GM23338 (cell line): ENCODE measurements around the gene COL20A1. TPM values are rescaled to one million over a fixed set of nuclear protein-coding genes. Genes with fewer than 3 reads are reported as not detected.

Source experiments
- ATAC-seq: fragments of 200-7000 bp; cut with Tn5 transposase; 3 replicates; pipeline ENCODE4 v1.9.1; 2020
- DNase-seq: peaks from one replicate; pipeline ENCODE4 v3.0.0-alpha.2; 2015; ENCODE audit warnings: low spot score
- H2AFZ ChIP-seq: fragments of 200-600 bp; sonication (generic); 2 replicates; pipeline ENCODE4 v1.8.0; 2016; ENCODE audit warnings: antibody characterized with exemption, mild to moderate bottlenecking, moderate library complexity
- H3F3A ChIP-seq: fragments of 200-600 bp; sonication (generic); replicated peaks from 2 replicates; pipeline ENCODE4 v1.8.0; 2017; ENCODE audit warnings: antibody characterized with exemption, mixed run types, low read depth
- H3K27ac ChIP-seq: fragments of 200-600 bp; sonication (generic); 2 replicates; pipeline ENCODE4 v1.6.1; 2016; ENCODE audit warnings: low read depth
- H3K27me3 ChIP-seq: fragments of 200-600 bp; sonication (generic); 2 replicates; pipeline ENCODE4 v1.8.0; 2016; ENCODE audit warnings: mild to moderate bottlenecking, mixed run types, moderate library complexity; ENCODE audit not compliant: insufficient read depth
- H3K36me3 ChIP-seq: fragments of 200-600 bp; sonication (generic); 2 replicates; pipeline ENCODE4 v1.8.0; 2016; ENCODE audit warnings: mild to moderate bottlenecking; ENCODE audit not compliant: insufficient read depth
- H3K4me1 ChIP-seq: fragments of 200-600 bp; sonication (generic); 2 replicates; pipeline ENCODE4 v1.8.0; 2016; ENCODE audit warnings: mild to moderate bottlenecking, moderate library complexity; ENCODE audit not compliant: insufficient read depth
- H3K4me2 ChIP-seq: fragments of 200-600 bp; sonication (generic); 2 replicates; pipeline ENCODE4 v1.7.1; 2017; ENCODE audit warnings: mixed run types
- H3K4me3 ChIP-seq: fragments of 200-600 bp; sonication (generic); 2 replicates; pipeline ENCODE4 v1.6.1; 2016; ENCODE audit warnings: mixed run types
- H3K79me2 ChIP-seq: fragments of 200-600 bp; sonication (generic); replicated peaks from 2 replicates; pipeline ENCODE4 v1.8.0; 2017; ENCODE audit warnings: mild to moderate bottlenecking; ENCODE audit not compliant: insufficient read depth
- H3K9me2 ChIP-seq: fragments of 200-600 bp; sonication (generic); 2 replicates; pipeline ENCODE4 v1.8.0; 2017; ENCODE audit not compliant: insufficient read depth
- H4K20me1 ChIP-seq: fragments of 200-600 bp; sonication (generic); replicated peaks from 2 replicates; pipeline ENCODE4 v1.8.0; 2017; ENCODE audit warnings: mild to moderate bottlenecking; ENCODE audit not compliant: insufficient read depth
- H3K27ac Mint-ChIP-seq: 2 replicates; pipeline ENCODE4 v1.8.0; 2020; ENCODE audit warnings: inconsistent platforms, mild to moderate bottlenecking, moderate library complexity, mixed read lengths
- H3K27me3 Mint-ChIP-seq: 3 replicates; pipeline ENCODE4 v1.8.0; 2022; ENCODE audit warnings: low read depth, mild to moderate bottlenecking, moderate library complexity, mixed read lengths, inconsistent platforms; ENCODE audit not compliant: insufficient read depth, poor library complexity
- H3K36me3 Mint-ChIP-seq: 3 replicates; pipeline ENCODE4 v1.8.0; 2021; ENCODE audit warnings: low read depth, mild to moderate bottlenecking, inconsistent platforms, moderate library complexity, mixed read lengths
- H3K4me1 Mint-ChIP-seq: 3 replicates; pipeline ENCODE4 v1.8.0; 2020; ENCODE audit warnings: mild to moderate bottlenecking, inconsistent platforms, mixed read lengths
- H3K4me3 Mint-ChIP-seq: 3 replicates; pipeline ENCODE4 v1.8.0; 2021; ENCODE audit warnings: moderate library complexity, mild to moderate bottlenecking, inconsistent platforms, mixed read lengths
- H3K9me3 Mint-ChIP-seq: 3 replicates; pipeline ENCODE4 v1.8.0; 2020; ENCODE audit warnings: moderate library complexity, mild to moderate bottlenecking, inconsistent platforms, mixed read lengths
- CREB1 ChIP-seq: fragments of 250-450 bp; sonication (Bioruptor Pico); IDR thresholded peaks from 2 replicates; pipeline ENCODE4 v1.5.0; 2020; ENCODE audit warnings: low read depth, mild to moderate bottlenecking, moderate library complexity
- EZH2 ChIP-seq: fragments of 200-600 bp; sonication (generic); IDR thresholded peaks from one replicate; pipeline ENCODE4 v1.8.0; 2017; ENCODE audit warnings: antibody characterized with exemption, mild to moderate bottlenecking, low read depth; ENCODE audit not compliant: unreplicated experiment
- EZH2phosphoT487 ChIP-seq: fragments of 200-600 bp; sonication (generic); IDR thresholded peaks from one replicate; pipeline ENCODE4 v1.8.1; 2018; ENCODE audit warnings: antibody characterized with exemption; ENCODE audit not compliant: unreplicated experiment
- STAT1 ChIP-seq: IDR thresholded peaks from one replicate; pipeline ENCODE4 v1.6.1; 2016; ENCODE audit warnings: antibody characterized with exemption; ENCODE audit not compliant: unreplicated experiment
- ZNF114 ChIP-seq: fragments of 250-450 bp; sonication (Bioruptor Pico); IDR thresholded peaks from 2 replicates; pipeline ENCODE4 v1.5.0; 2020; ENCODE audit warnings: mild to moderate bottlenecking, moderate library complexity
- ZNF331 ChIP-seq: fragments of 250-450 bp; sonication (Bioruptor Pico); IDR thresholded peaks from 2 replicates; pipeline ENCODE4 v1.5.0; 2020; ENCODE audit warnings: low read depth, mild to moderate bottlenecking, moderate library complexity
- polyA plus RNA-seq: library from polyadenylated mRNA; unstranded; fragments of >200 nt; fragmentation: Nextera tagmentation; extraction: Ambion mirVana; gene quantifications from 2 replicates; pipeline ENCODE4 v1.2.1, GENCODE V29; 2016
- total RNA-seq: library from RNA; depleted of rRNA; stranded (reverse); fragments of >200 nt; shearing (Covaris generic); gene quantifications from 2 replicates; pipeline ENCODE4 v1.2.3, GENCODE V29; 2014
- TF ChIP-seq, protein P1 (sequence below): IDR thresholded peaks from one replicate; pipeline ENCODE4 v1.6.1; 2018; ENCODE audit warnings: antibody characterized with exemption; ENCODE audit not compliant: unreplicated experiment

Gene COL20A1
- total and polyA plus RNA-seq, 2 experiments from 2014 or later = 0.28 to 0.79 TPM

DNA sequence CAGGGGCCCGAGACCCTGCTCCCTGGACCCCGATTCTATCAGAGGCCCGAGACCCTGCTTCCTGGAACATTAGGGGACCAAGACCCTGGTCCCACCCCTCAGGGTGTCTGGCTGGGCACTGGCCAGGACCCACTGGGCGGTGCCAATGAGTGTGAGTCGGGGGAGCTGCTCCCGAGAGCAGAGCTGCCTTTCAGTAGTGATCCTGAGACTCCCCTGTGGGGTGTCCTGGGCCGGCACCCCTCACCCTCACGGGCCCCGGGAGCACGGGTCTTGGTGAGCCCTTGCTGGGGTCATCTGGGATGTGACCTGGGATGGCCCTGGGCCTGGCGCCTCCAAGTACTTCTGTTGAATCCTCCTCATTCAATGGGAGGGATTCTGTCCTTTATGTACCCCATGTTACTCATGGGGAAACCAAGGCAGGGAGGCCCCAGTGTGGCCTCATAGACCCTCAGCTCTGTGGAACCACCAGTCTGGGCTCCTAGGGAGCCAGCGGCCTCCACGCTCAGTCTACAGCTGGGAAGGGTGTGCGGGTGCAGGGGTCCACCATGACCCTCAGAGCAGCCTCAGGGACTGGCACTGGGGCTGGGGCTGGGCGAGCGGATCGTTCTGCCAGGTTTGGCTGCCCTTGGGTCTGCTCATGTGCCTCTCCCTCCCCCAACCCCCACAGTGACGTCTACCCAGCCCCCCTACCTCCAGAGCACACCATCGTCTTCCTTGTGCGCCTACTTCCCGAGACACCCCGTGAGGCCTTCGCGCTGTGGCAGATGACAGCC is 25.6 kb downstream of the COL20A1 start:
- DNase-seq = no peak

DNA sequence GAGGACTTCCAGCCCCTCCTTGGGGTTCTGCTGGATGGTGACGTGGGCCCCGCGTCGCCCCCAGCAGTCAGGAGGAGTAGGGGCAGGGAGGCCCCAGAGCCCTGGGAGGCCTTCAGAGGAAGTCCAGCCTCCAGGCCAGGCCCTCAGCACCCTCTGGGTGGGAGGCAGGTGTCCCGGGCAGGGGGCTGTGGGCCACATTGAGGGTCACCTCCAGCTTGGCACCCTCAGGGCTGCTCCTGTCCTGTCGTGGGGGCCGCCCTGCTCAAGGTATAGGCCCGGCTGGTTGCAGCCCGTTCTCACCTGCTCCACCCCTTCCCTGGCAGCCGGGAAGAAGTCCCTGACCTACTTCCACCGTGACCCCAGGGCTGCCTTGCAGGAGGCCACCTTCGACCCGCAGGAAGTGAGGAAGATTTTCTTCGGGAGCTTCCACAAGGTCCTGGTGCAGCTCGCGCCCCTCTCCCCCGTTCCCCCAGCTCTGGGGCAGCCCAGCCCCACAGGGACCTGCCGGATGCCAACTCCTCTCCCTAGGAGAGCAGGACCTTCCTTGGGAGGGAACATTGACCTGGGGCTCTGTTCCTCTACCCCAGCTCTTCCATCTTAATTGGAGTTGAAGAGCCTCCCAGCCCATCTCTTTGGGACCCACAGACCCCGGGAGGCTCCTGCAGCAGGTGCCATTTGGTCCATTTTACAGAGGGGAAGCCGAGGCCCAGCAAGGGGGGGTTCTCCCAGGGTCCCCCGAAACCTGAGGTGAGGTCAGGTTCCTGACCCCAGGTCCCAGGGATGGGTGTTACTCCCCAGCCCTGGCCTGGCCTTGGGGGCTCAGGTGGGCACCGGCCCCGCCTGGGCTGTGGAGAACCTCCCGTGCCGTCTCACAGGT is 26.4 kb downstream of the COL20A1 start:
- Histone ChIP-seq H3K27me3 (no peaks in the 10 kb centered on the region), H3K9me2 (no peaks in the 10 kb centered on the region), H3K79me2 (no peaks in the 10 kb centered on the region), H3K4me1 (no peaks in the 10 kb centered on the region), H3K36me3 (no peaks in the 10 kb centered on the region), H2AFZ (no peak overlapping the region), H3F3A (no peaks in the 10 kb centered on the region), H3K4me2 (no peak overlapping the region), H3K27ac (no peak overlapping the region), H3K4me3 (no peak overlapping the region), H4K20me1 (no peaks in the 10 kb centered on the region)
- Mint-ChIP-seq H3K36me3 (no peaks in the 10 kb centered on the region), H3K9me3 (no peaks in the 10 kb centered on the region), H3K27me3 (peaks cover 7% of the 10 kb centered on the region), H3K4me1 (peaks cover 8% of the 10 kb centered on the region), H3K4me3 (no peak overlapping the region), H3K27ac (no peak overlapping the region)
- TF ChIP-seq STAT1 (no peak), ZNF331 (CRISPR knock-in tag) (no peak), CREB1 (CRISPR knock-in tag) (no peak)
- ATAC-seq = no peak; the same call in 2 of the 3 replicates
- no peak for DNase-seq

More for the DNA sequence above, 25.6 kb downstream of the COL20A1 start:
- no peaks in the 10 kb centered on the region for H3K36me3 ChIP-seq
- H3K4me1 ChIP-seq = no peaks in the 10 kb centered on the region
- Mint-ChIP-seq H3K27ac (no peak overlapping the region), H3K4me1 (peaks cover 7% of the 10 kb centered on the region), H3K9me3 (no peaks in the 10 kb centered on the region), H3K4me3 (no peak overlapping the region), H3K27me3 (peaks cover 7% of the 10 kb centered on the region), H3K36me3 (no peaks in the 10 kb centered on the region)
- no peaks in the 10 kb centered on the region for H3F3A ChIP-seq
- no peaks in the 10 kb centered on the region for H4K20me1 ChIP-seq
- H3K79me2 ChIP-seq = no peaks in the 10 kb centered on the region
- H3K27me3 ChIP-seq = no peaks in the 10 kb centered on the region
- no peak overlapping the region for H2AFZ ChIP-seq
- no peaks in the 10 kb centered on the region for H3K9me2 ChIP-seq
- H3K27ac ChIP-seq = no peak overlapping the region
- H3K4me2 ChIP-seq = no peak overlapping the region
- no peak for TF ChIP-seq CREB1 (CRISPR knock-in tag)
- no peak for TF ChIP-seq EZH2phosphoT487
- TF ChIP-seq ZNF114 = no peak
- TF ChIP-seq, protein P1, sequence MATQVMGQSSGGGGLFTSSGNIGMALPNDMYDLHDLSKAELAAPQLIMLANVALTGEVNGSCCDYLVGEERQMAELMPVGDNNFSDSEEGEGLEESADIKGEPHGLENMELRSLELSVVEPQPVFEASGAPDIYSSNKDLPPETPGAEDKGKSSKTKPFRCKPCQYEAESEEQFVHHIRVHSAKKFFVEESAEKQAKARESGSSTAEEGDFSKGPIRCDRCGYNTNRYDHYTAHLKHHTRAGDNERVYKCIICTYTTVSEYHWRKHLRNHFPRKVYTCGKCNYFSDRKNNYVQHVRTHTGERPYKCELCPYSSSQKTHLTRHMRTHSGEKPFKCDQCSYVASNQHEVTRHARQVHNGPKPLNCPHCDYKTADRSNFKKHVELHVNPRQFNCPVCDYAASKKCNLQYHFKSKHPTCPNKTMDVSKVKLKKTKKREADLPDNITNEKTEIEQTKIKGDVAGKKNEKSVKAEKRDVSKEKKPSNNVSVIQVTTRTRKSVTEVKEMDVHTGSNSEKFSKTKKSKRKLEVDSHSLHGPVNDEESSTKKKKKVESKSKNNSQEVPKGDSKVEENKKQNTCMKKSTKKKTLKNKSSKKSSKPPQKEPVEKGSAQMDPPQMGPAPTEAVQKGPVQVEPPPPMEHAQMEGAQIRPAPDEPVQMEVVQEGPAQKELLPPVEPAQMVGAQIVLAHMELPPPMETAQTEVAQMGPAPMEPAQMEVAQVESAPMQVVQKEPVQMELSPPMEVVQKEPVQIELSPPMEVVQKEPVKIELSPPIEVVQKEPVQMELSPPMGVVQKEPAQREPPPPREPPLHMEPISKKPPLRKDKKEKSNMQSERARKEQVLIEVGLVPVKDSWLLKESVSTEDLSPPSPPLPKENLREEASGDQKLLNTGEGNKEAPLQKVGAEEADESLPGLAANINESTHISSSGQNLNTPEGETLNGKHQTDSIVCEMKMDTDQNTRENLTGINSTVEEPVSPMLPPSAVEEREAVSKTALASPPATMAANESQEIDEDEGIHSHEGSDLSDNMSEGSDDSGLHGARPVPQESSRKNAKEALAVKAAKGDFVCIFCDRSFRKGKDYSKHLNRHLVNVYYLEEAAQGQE = no peak
- no peak for TF ChIP-seq EZH2
- ATAC-seq = no peak
- H3K4me3 ChIP-seq = no peak overlapping the region
